Measurements from ENCODE around the gene ASB18.
"Not testable (repeated sequence)": the region's sequence is repeated elsewhere in the genome, so short reads cannot be mapped to it uniquely, and the experiment has no call there.

Gene ASB18

GRCh38 chr2:236286873-236287545, 22.8 kb upstream of the ASB18 start:
- DNase-seq, result no peak

GRCh38 chr2:236284208-236284607, 20.0 kb upstream of the ASB18 start:
- no peak for DNase-seq

DNA sequence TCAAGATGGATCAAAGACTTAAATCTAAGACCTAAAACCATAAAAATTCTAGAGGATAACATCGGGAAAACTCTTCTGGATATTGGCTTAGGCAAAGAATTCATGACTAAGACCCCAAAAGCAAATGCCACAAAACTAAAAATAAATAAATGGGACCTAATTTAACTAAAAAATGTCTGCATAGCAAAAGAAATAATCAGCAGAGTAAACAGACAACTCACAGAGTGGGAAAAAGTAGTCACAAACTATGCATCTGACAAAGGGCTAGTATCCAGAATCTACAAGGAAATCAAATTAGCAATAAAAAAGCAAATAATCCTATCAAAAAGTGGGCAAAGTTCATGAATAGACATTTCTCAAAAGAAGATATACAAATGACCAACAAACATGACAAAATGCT, 18.2 kb upstream of the ASB18 start:
- DNase-seq, result no peak

DNA sequence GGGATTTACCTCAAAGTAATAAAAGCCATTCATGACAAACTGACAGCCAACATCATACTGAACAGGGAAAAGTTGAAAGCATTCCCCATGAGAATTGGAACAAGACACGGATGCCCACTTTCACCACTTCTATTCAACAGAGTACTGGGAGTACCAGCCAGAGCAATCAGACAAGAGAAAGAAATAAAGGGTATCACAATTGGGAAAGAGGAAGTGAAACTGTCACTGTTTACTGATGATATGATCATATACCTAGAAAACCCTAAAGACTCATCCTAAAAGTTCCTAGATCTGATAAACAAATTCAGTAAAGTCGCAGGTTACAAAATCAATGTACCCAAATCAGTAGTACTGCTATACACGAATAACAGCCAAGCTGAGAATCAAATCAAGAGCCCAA, 17.2 kb upstream of the ASB18 start:
- no peak for DNase-seq

- DNase-seq, result no peak
These were observed 8.9 kb upstream of the ASB18 start for GRCh38 chr2:236273126-236273525.

DNA sequence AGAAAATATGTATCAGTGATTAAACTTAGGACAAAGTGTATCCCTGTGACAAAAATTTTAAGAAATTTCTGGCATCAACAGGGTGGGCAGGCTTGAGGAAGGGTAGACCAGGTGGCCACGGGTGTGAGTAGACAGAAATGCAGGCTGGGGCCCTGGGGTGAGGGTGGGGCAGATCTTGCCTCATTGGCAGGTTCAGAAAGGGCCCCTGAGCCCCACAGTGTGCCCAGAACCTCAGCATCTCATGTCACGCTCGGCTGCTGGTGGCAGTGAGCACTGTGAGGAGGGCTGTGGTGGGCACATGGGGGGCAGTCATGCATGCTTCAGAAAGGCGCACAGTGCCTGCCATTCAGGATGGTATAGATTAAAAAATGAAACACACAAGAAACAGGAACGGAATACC, 7.6 kb upstream of the ASB18 start:
- DNase-seq, result no peak

- not testable (repeated sequence) for DNase-seq
These were observed 5.7 kb upstream of the ASB18 start for GRCh38 chr2:236269876-236270275.

- DNase-seq, result no peak
These were observed 1.5 kb upstream of the ASB18 start for GRCh38 chr2:236265675-236266074.

- no peak for DNase-seq
These were observed 2.0 kb downstream of the ASB18 start for GRCh38 chr2:236262238-236262637.

- DNase-seq, result no peak
These were observed 2.8 kb downstream of the ASB18 start for GRCh38 chr2:236261452-236261851.

- no peak for DNase-seq
These were observed 4.8 kb downstream of the ASB18 start for GRCh38 chr2:236259371-236259770.

GRCh38 chr2:236257575-236257974, 6.6 kb downstream of the ASB18 start:
- DNase-seq, result no peak

GRCh38 chr2:236257136-236257535, 7.1 kb downstream of the ASB18 start:
- no peak for DNase-seq

DNA sequence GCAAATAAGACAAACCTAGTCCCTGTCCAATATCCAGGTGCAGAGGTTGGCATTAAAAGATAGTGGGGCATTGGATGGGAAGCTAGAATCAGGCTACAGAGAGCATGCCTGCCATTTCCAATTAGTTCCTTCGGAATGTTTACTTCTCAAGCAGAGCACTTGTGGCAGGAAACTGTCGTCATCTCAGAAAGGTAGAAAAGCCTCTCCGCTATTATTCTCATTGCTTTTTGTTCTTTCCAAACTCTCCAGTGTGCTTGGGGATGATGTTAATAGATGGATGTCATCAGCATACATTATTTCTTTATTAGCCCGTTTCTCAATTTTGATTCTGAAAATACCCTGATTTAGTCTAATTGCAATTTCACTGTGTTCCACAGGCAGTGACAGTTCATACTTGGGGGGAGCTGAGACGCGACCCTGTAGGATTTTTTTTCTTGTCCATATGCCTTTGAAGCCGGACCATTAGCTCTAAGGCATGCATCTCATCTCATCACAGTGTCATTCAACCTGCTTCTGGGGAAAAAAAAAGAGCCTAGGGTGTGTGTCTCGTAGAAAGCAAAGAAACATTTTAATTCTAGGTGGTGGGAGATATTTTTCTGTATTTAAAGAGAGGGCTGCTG, 7.7 kb downstream of the ASB18 start:
- no peak for DNase-seq

- DNase-seq, result no peak
These were observed 9.5 kb downstream of the ASB18 start for GRCh38 chr2:236254674-236255073.

DNA sequence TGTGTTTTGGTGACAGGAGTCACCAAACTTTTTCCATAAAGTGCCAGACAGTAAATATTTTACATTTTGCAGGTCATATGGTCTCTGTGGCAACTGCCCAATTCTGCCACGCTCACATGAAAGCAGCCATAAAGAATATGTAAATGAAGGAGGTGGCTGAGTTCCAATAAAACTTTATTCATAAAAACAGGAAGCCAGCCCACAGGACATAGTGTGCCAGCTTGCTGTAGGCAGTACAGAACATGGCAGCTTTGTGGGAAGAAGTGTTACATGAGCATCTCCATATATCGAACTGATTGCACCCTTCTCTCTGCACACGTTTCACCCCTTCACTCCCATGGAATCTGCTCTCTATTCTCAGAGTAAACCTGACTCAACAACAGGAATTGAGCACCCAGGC, 10.2 kb downstream of the ASB18 start:
- no peak for DNase-seq

GRCh38 chr2:236252602-236253001, 11.6 kb downstream of the ASB18 start:
- no peak for DNase-seq

- DNase-seq, result no peak
These were observed 13.2 kb downstream of the ASB18 start for GRCh38 chr2:236250909-236251579.

GRCh38 chr2:236250286-236250685, 13.9 kb downstream of the ASB18 start:
- DNase-seq, result no peak

DNA sequence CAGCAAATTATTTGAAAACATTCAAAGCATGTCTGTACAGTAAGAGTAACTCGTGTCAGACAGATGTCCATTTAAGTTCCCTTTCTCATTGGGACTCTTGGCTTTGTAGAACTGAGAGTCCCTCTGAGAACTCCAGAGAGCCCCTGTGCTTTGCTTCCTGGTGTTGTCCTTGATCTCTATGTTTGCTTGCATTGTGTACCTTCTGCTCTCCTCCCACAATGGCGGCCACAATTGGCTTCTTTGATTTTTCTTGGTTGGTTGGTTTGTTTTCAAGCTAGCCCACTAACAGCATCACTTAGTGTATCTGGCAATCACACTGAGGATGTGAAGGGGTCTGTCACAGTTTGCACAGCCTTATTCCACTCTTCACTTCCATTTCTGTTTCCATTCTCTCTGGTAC, 15.1 kb downstream of the ASB18 start:
- DNase-seq, result no peak

- no peak for DNase-seq
These were observed 17.4 kb downstream of the ASB18 start for GRCh38 chr2:236246711-236247246.

DNA sequence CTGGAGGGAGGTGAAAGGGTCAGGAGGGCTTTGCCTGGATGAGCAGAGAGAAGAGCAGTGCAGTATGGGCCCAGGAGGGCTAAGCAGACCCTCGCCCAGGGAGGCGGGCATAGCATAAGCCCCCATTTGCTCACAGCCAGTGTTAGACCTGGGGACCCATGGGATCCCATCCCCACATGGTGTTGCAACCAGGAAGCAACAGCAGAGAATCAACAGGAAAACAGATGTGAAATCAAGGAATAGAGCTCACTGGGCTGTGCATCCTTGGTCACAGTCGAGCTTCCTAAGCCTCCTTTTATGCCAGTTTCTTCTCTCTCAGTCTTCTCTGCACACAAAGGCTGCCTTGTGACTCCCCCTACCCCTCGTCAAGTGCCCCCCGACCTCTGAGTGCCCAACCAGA, 19.9 kb downstream of the ASB18 start:
- no peak for DNase-seq

- DNase-seq, result no peak
These were observed 22.1 kb downstream of the ASB18 start for GRCh38 chr2:236242057-236242495.

Measured in OCI-M1 (cell line).